Colon (tissue), 2 donors: ENCODE data around the gene NUAK2.

Experiments
- FAIRE-seq: peaks from 2 replicates; lab custom pipeline; 2012; peaks lifted over from hg19 to GRCh38; lab: Jason Lieb, UNC
- donor health status: control.
- donor health status: control.

Gene NUAK2

DNA sequence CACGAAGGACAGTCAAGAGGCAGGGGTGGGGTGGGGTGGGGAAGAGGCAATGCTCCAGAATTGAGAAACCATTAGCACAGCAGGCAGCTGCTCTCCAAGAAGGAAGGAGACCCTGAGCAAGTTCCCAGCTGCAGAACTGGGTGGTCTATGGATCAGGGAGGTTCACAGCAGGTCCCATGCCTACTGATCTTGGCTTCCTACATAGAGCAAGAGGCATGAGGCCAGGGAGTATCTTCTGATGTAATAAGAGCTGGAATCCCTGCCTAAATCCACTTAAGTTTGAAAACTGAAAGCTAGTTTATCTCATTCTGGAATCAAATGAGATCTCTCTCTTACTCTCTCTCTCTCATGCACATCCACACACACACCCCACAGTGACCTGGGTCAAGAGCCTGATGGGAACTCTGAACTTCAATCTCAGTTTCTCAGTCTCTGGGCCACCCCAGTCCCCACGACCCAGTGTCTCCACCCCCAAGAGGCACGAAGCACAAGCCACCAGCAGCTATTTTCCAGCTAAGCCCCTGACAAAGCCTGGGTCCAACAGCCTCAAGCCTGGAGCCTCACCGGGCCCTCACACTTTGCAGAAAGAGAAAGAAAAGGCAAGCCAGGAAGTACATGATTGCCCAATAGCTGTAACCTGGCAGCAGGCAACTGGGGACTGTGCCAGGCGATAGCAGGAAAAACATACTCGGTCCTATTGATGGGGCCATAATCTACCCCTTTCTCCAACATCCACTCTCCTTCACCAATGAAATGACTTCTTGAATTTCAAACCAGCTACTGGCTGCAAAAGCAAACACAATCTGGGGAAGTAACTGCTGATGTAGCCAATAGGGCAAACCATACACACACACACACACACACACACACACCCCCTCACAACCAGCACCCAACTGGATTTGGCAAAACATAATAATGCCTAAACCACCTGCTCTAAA lies 2.2 kb downstream of the NUAK2 start:
- no peak for FAIRE-seq

DNA sequence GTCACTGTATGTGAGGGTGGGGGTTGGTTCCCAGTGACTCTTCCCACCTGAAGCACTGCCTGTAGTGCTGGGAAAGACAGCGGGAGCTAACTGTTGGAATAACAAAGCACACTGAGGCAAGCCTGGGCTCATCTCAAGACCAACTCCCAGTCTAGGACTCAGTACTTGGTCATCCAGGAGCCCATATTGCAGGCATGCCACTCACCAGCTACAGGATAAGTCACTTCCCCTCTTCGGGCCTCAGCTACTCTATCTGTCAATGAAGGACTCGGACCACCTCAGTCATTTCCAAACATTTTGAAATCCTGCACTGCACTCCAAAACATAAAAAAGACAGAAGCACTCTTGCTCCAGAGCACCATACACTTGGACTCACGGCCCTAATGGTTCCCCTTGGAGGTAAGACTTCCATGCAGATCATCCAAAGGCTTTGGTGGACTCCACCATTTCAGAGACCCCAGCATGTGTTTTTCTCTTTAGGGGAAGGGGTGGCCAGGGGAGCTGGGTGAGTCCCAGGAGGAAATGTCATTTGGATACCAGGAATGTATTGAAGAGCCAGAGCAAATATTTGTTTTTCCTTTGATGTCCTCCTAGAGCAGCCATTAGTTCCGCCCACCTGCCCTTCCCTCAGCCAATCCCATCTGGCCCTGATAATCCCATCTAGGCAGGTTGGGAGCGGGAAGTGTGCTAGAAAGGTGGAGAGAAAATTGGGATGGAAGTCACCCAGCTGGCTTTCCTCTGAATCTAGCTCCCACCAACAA lies 3.1 kb downstream of the NUAK2 start:
- no peak for FAIRE-seq

- no peak for FAIRE-seq
Measured at GRCh38 chr1:205317311-205317917, 4.1 kb downstream of the NUAK2 start.

GRCh38 chr1:205316161-205316566 lies 5.4 kb downstream of the NUAK2 start:
- FAIRE-seq: no peak

- no peak for FAIRE-seq
Measured at GRCh38 chr1:205315008-205315618, 6.4 kb downstream of the NUAK2 start.

GRCh38 chr1:205313563-205314308 lies 7.8 kb downstream of the NUAK2 start:
- FAIRE-seq: no peak

- FAIRE-seq: no peak
Measured at GRCh38 chr1:205312866-205313562, 8.5 kb downstream of the NUAK2 start.

GRCh38 chr1:205310976-205311704 lies 10.4 kb downstream of the NUAK2 start:
- FAIRE-seq: no peak

DNA sequence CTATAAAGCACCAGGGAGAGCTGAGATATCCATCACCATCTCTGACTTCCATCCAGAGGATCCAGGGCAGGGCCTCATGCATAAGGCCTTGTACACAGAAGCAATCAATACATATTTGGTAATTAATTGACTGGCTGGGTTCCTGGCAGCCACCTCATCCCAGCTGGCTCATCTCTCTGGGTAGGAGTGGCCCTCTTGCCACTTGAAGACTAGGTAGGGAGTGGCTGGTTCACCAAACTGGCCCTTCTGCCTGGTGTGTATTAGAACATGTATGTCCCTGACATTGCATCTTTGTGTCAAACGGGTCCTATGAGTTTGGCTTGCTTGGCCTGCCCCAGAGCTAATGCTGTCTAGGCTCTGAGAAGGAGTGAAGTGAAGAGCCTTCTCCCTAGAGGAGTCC lies 11.8 kb downstream of the NUAK2 start:
- no peak for FAIRE-seq

DNA sequence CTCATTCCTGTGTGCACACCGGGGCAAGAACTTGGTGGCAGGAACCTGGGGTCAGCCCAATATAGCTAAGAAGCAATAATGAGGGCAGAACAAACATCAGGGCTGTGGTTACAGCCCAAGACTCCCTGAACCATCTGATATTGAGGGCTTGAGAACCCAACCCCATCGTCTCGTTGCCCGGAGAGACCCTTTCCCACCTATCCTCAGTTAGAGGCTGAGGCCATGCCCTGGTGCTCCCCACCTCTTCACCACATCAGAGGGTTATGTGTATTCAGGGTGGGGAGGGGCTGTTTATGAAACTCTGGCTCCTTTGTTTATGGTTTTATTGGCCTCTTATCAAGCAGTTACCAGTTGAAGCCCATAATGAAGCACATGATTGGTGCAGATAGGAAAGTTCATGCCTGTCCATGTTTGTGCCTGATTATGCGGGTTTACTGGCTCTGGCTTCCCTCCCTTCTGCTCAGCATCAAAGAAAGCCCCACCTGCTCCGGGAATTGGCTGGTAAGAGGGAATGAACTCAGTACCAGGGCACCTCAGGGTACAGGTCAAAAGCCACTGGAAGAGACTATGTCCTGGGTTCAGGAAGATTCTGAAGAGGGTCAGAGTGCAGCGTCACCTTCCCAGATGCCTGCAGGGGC lies 14.5 kb downstream of the NUAK2 start:
- FAIRE-seq: no peak

- FAIRE-seq: no peak
Measured at GRCh38 chr1:205304695-205305070, 16.9 kb downstream of the NUAK2 start.

DNA sequence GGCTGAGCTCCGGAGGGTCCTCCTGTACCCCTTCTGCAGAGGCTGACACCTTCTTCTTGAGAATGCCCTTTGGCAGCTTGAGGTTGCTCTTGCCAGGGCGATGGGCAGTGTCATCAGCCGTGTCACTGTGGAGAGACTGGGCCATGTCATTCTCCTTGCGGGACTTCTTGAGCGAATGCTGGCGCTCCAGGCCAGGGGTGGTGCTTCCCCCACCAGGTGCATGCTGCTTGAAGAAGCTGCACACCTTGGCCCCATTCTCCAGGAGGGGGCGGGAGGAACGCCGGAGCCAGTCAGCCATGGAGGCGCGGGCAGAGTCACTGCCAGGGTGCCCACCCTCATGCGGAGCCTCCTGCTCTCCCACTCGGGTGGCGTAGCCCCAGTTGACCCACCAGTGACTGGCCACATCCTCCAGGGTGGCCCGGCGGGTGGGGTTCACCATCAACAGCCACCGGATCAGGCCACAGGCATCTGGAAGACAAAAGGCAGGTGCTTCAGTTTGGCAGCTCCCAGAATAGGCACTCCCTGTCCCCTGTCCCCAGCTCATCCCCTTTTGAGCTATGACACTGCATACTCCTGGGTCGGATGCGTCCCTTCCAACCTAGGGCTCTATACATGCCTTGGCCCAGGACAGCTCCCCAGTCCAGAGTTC lies 17.4 kb downstream of the NUAK2 start:
- FAIRE-seq: no peak

DNA sequence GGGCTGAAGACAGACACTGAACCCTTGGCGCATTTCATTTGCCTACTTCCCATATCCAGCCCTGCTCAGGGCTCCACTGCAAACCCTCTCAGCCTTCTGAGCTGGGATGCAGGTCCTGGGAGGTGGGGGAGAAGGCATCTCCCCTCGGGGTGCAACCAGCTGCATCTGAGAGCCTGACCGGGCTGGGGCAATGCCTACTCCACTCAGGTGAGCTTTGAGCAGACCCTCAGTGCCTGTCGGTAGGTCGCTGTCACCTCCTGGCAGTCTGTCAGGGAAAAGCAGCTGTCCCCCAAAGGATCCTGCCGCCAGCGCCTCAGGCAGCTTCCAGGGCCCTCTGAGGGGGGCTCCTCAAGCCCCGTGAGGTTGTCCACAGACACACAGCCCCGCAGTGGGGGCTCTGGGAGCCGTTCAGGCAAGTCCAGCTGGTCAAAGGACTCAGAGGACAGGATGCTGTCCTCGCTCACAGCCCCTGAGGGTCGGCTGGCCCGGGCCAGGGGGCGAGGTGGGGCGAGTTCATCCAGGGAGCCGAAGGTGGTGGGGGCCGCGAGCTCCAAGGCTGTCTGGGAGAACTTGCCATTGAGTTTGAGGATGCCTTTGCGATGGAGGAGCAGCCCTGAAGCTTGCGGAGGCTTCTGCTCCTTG lies 18.2 kb downstream of the NUAK2 start:
- no peak for FAIRE-seq

- FAIRE-seq: no peak
Measured at GRCh38 chr1:205301842-205302588, 19.5 kb downstream of the NUAK2 start.

DNA sequence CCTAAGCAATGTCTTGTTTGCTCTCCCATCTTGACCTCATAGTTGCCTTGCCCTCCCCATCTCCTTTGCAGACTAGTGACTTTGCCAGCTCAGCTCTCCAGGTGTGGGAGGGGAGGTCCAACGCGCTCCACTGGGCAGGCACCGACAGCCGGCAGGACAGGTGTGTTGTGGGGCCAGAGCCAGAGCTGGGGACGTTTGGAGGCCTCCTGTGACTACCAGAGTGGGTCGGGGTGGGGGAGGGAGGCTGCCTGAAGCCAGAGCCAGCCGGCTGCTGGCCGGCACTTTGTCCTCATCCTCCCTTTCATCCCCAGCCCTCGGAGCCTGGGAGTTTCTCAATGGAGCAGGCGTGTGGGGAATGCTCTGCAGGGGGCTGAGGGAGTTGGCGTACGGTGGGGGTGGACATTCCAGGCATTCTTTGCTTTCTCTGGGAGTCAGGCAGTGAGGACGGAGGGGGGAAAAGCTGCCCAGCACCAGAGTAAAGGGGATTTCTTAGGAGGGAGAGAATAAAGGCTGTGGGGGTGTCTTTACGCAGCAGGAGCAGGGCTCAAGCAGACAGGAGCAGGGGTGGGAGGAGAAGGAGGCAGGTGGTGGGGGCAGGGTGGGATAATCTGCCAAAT lies 20.2 kb downstream of the NUAK2 start:
- no peak for FAIRE-seq

DNA sequence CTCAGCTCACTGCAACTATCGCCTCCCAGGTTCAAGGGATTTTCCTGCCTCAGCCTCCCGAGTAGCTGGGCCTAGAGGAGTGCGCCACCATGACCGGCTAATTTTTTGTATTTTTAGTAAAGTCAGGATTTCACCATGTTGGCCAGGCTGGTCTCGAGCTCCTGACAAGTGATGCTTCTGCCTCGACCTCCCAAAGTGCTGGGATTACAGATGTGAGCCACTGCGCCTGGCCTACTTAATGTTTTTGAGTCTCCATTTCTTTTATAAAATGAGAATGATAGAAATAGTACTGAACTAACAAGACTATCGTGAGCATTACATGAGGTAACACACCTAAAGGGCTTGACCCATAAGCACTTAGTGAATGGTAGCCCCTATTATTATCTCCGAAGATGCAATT lies 21.4 kb downstream of the NUAK2 start:
- no peak for FAIRE-seq

GRCh38 chr1:205298191-205298994 lies 23.2 kb downstream of the NUAK2 start:
- no peak for FAIRE-seq
